Raji (cell line): ENCODE data around the gene MRPL58.

Source experiments
- POLR2A ChIP-seq: IDR thresholded peaks from 2 replicates; pipeline ENCODE4 v1.6.1; 2011; ENCODE audit warnings: low read depth, low read length, control low read depth; ENCODE audit not compliant: insufficient read depth

MRPL58 gene

GRCh38 chr17:75059369-75060345 lies 47.2 kb downstream of the MRPL58 start:
- no peak for TF ChIP-seq POLR2A

- TF ChIP-seq POLR2A = no peak
Measured at GRCh38 chr17:75060434-75061054, 48.1 kb downstream of the MRPL58 start.

GRCh38 chr17:75061055-75061438 lies 48.6 kb downstream of the MRPL58 start:
- no peak for TF ChIP-seq POLR2A

- TF ChIP-seq POLR2A = no peak
Measured at GRCh38 chr17:75061618-75062017, 49.1 kb downstream of the MRPL58 start.

GRCh38 chr17:75063201-75063600 lies 50.7 kb downstream of the MRPL58 start:
- no peak for TF ChIP-seq POLR2A

GRCh38 chr17:75063626-75064025 lies 51.2 kb downstream of the MRPL58 start:
- no peak for TF ChIP-seq POLR2A

- no peak for TF ChIP-seq POLR2A
Measured at GRCh38 chr17:75064040-75064439, 51.6 kb downstream of the MRPL58 start.

GRCh38 chr17:75064460-75064859 lies 52.0 kb downstream of the MRPL58 start:
- no peak for TF ChIP-seq POLR2A

GRCh38 chr17:75064867-75065561 lies 52.5 kb downstream of the MRPL58 start:
- TF ChIP-seq POLR2A = no peak

- TF ChIP-seq POLR2A = no peak
Measured at GRCh38 chr17:75065562-75066151, 53.2 kb downstream of the MRPL58 start.

GRCh38 chr17:75067856-75068255 lies 55.4 kb downstream of the MRPL58 start:
- TF ChIP-seq POLR2A = no peak

- TF ChIP-seq POLR2A = no peak
Measured at GRCh38 chr17:75068750-75069149, 56.3 kb downstream of the MRPL58 start.

GRCh38 chr17:75069783-75070182 lies 57.3 kb downstream of the MRPL58 start:
- no peak for TF ChIP-seq POLR2A
